Tibial artery (tissue), 4 donors: ENCODE data around the gene UBE2V1.
"Not testable (repeated sequence)": the region's sequence is repeated elsewhere in the genome, so short reads cannot be mapped to it uniquely, and the experiment has no call there.

Experiments used
- DNase-seq, 2 donors: peaks; one replicate each; pipeline ENCODE4 v3.0.0-alpha.2; 2019
- H3K27ac ChIP-seq, 2 donors: fragments of 200-600 bp; sonication (generic) in 1 of 2; 1 replicate in 1 of 2; 2 replicates in 1 of 2; pipeline ENCODE4 v1.5.1; 2018 to 2019; ENCODE audit warnings: mild to moderate bottlenecking in 1 of 2
- H3K27me3 ChIP-seq, 2 donors: fragments of 200-600 bp; sonication (generic) in 1 of 2; one replicate each; pipeline versions ENCODE4 v1.5.1 to v1.6.0; 2016 to 2019
- H3K36me3 ChIP-seq, 3 donors: fragments of 200-600 bp; sonication (generic) in 2 of 3; one replicate each; pipeline ENCODE4 v1.5.1; 2016 to 2019; ENCODE audit warnings: mild to moderate bottlenecking in 2 of 3
- H3K4me1 ChIP-seq, 4 donors: fragments of 200-600 bp; sonication (generic) in 2 of 4; 1 replicate in 3 of 4; 2 replicates in 1 of 4; pipeline ENCODE4 v1.5.1; 2016 to 2019
- H3K4me3 ChIP-seq, 2 donors: fragments of 200-600 bp; sonication (generic) in 1 of 2; 1 replicate in 1 of 2; 2 replicates in 1 of 2; pipeline ENCODE4 v1.5.1; 2018 to 2019; ENCODE audit warnings: mild to moderate bottlenecking in 2 of 2
- H3K9me3 ChIP-seq, 3 donors: fragments of 200-600 bp; sonication (generic) in 1 of 3; one replicate each; pipeline ENCODE4 v1.5.1; 2016 to 2019
- CTCF ChIP-seq, 2 experiments: fragments of 200-600 bp in 1 of 2; fragments of 450-650 bp in 1 of 2; IDR thresholded peaks; one replicate each; pipeline ENCODE4 v1.5.1; 2017 to 2019; ENCODE audit warnings: antibody characterized with exemption in 2 of 2, mild to moderate bottlenecking in 1 of 2, moderate library complexity in 1 of 2
- intact Hi-C: fragments of 100-400 bp; cut with DNase I; formaldehyde crosslinking; loops from one replicate; pipeline ENCODE4 v1.15.0; 2023; ENCODE audit warnings: low total_unique reads

The UBE2V1 gene

GRCh38 chr20:50138479-50139393 lies 25.8 kb upstream of the UBE2V1 start:
- no peak for DNase-seq
- Histone ChIP-seq H3K4me3 (no peak overlapping the region), H3K4me1 (peaks cover 0 to 22% (median 15%) of the 10 kb centered on the region in 4 donors), H3K9me3 (no peaks in the 10 kb centered on the region), H3K27me3 (no peaks in the 10 kb centered on the region), H3K27ac (peak overlapping the region; percentile 18 to 26), H3K36me3 (peaks cover 9 to 50% (median 28%) of the 10 kb centered on the region in 3 donors)
- no peak for TF ChIP-seq CTCF (IDR thresholded peaks at IDR 0.05)
- intact Hi-C loops: no loop called here

GRCh38 chr20:50138120-50138478 lies 25.1 kb upstream of the UBE2V1 start:
- Histone ChIP-seq H3K4me3 (no peak overlapping the region), H3K27ac (peak overlapping the region; percentile 18 to 26), H3K9me3 (no peaks in the 10 kb centered on the region), H3K4me1 (peaks cover 0 to 22% (median 17%) of the 10 kb centered on the region in 4 donors), H3K36me3 (peaks cover 5 to 46% (median 23%) of the 10 kb centered on the region in 3 donors), H3K27me3 (no peaks in the 10 kb centered on the region)
- no peak for TF ChIP-seq CTCF (IDR thresholded peaks at IDR 0.05)
- intact Hi-C loops: no loop called here
- DNase-seq: no peak

GRCh38 chr20:50137702-50138101 lies 24.8 kb upstream of the UBE2V1 start:
- peak in 1 of 2 donors; percentile 34 for DNase-seq
- H3K36me3 ChIP-seq: peaks cover under 1 to 46% (median 19%) of the 10 kb centered on the region in 3 donors
- intact Hi-C loops, H3K27me3 ChIP-seq, H3K4me3 ChIP-seq, H3K9me3 ChIP-seq: not testable (repeated sequence)
- H3K27ac ChIP-seq: peak overlapping the region; percentile 24 to 26
- peaks cover 0 to 22% (median 17%) of the 10 kb centered on the region in 4 donors for H3K4me1 ChIP-seq

- TF ChIP-seq CTCF (IDR thresholded peaks at IDR 0.05): no peak
- H3K4me1 ChIP-seq: peaks cover 0 to 22% (median 17%) of the 10 kb centered on the region in 4 donors
- intact Hi-C loops: no loop called here
Measured at GRCh38 chr20:50136822-50137599, 24.1 kb upstream of the UBE2V1 start.

GRCh38 chr20:50135157-50135556 lies 22.2 kb upstream of the UBE2V1 start:
- Histone ChIP-seq H3K36me3 (peaks cover 0 to 32% (median 0%) of the 10 kb centered on the region in 3 donors), H3K4me1 (peaks cover 0 to 41% (median 26%) of the 10 kb centered on the region in 4 donors)
- H3K4me3 ChIP-seq, intact Hi-C loops, H3K9me3 ChIP-seq, H3K27me3 ChIP-seq, DNase-seq, H3K27ac ChIP-seq: not testable (repeated sequence)

More at GRCh38 chr20:50136822-50137599, 24.1 kb upstream of the UBE2V1 start:
- Histone ChIP-seq H3K9me3 (no peaks in the 10 kb centered on the region), H3K4me3 (no peak overlapping the region), H3K27me3 (no peaks in the 10 kb centered on the region), H3K36me3 (peaks cover 0 to 40% (median 13%) of the 10 kb centered on the region in 3 donors), H3K27ac (peak overlapping the region; percentile 24 to 26)
- DNase-seq: no peak

- H3K36me3 ChIP-seq: peaks cover 0 to 42% (median 9%) of the 10 kb centered on the region in 3 donors
- H3K27ac ChIP-seq: peak overlapping the region; percentile 48
Measured at GRCh38 chr20:50133474-50134217, 20.7 kb upstream of the UBE2V1 start.

More at GRCh38 chr20:50133474-50134217, 20.7 kb upstream of the UBE2V1 start:
- peak in 1 of 2 experiments; percentile 7 for TF ChIP-seq CTCF (IDR thresholded peaks at IDR 0.05)
- DNase-seq: no peak
- H3K4me3 ChIP-seq: no peak overlapping the region
- intact Hi-C loops: no loop called here
- no peaks in the 10 kb centered on the region for H3K27me3 ChIP-seq
- H3K4me1 ChIP-seq: peaks cover 0 to 44% (median 29%) of the 10 kb centered on the region in 4 donors
- no peaks in the 10 kb centered on the region for H3K9me3 ChIP-seq
